Chondrocyte (in vitro differentiated cells): ENCODE data around the gene KRT83. TPM values are rescaled to one million over a fixed set of nuclear protein-coding genes. Genes with fewer than 3 reads are reported as not detected.

ENCODE experiments used
- DNase-seq: peaks from one replicate; pipeline ENCODE4 v3.0.0; 2021; ENCODE audit warnings: mixed read lengths, low spot score
- H3K27ac Mint-ChIP-seq: one replicate; pipeline ENCODE4 v1.8.0; 2021; ENCODE audit warnings: mild to moderate bottlenecking, moderate library complexity, mixed read lengths; ENCODE audit not compliant: unreplicated experiment
- H3K27me3 Mint-ChIP-seq: 2 replicates; pipeline ENCODE4 v1.8.0; 2021; ENCODE audit warnings: low read depth, mixed read lengths
- H3K36me3 Mint-ChIP-seq: 2 replicates; pipeline ENCODE4 v1.8.0; 2021; ENCODE audit warnings: low read depth, mixed read lengths
- H3K4me1 Mint-ChIP-seq: 2 replicates; pipeline ENCODE4 v1.8.0; 2021; ENCODE audit warnings: low read depth, mild to moderate bottlenecking, mixed read lengths
- H3K4me3 Mint-ChIP-seq: one replicate; pipeline ENCODE4 v1.8.0; 2021; ENCODE audit warnings: mild to moderate bottlenecking, moderate library complexity, mixed read lengths; ENCODE audit not compliant: unreplicated experiment
- H3K9me3 Mint-ChIP-seq: 2 replicates; pipeline ENCODE4 v1.8.0; 2021; ENCODE audit warnings: low read depth, mixed read lengths
- CTCF ChIP-seq: fragments of 200-600 bp; sonication (generic); IDR thresholded peaks from 2 replicates; pipeline ENCODE4 v1.5.0; 2021; ENCODE audit warnings: antibody characterized with exemption, mild to moderate bottlenecking, moderate library complexity
- total RNA-seq: library from RNA; stranded (reverse); gene quantifications from 3 replicates; pipeline ENCODE4 v1.2.1, GENCODE V29; 2021

Gene KRT83
- total RNA-seq, 1 donor from 2014 or later, result not detected

- Mint-ChIP-seq H3K9me3 (no peaks in the 10 kb centered on the region), H3K27ac (no peak overlapping the region), H3K4me1 (peaks cover 9% of the 10 kb centered on the region), H3K4me3 (no peak overlapping the region), H3K27me3 (peaks cover 8% of the 10 kb centered on the region), H3K36me3 (peaks cover 2% of the 10 kb centered on the region)
- DNase-seq, result no peak
- TF ChIP-seq CTCF, result no peak
Observed at GRCh38 chr12:52268212-52268611, 53.0 kb downstream of the KRT83 start.

GRCh38 chr12:52267699-52268098, 53.5 kb downstream of the KRT83 start:
- H3K9me3 Mint-ChIP-seq, result no peaks in the 10 kb centered on the region
- H3K27me3 Mint-ChIP-seq, result peaks cover 6% of the 10 kb centered on the region
- peaks cover 9% of the 10 kb centered on the region for H3K4me1 Mint-ChIP-seq
- no peak for DNase-seq
- no peak overlapping the region for H3K27ac Mint-ChIP-seq
- no peak for TF ChIP-seq CTCF
- peaks cover 2% of the 10 kb centered on the region for H3K36me3 Mint-ChIP-seq
- H3K4me3 Mint-ChIP-seq, result no peak overlapping the region

DNA sequence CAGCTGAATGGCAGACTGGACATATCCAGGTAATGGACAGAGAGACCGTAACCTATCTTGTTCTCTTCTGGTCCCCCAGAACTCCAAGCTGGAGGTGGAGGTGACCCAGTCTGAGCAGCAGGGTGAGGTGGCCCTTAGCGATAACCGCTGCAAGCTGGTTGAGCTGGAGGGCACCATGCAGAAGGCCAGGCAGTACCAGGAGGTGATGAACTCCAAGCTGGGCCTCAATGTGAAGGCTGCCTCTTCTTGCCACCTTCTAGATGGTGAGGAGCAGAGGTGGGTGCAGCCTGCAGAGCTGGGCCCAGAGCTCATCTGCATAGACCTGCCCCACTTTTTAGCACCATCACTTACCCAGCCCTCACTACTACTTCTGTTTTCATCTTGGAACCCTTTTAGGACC, 53.9 kb downstream of the KRT83 start:
- Mint-ChIP-seq H3K4me3 (no peak overlapping the region), H3K27me3 (peaks cover 6% of the 10 kb centered on the region), H3K36me3 (peaks cover 2% of the 10 kb centered on the region), H3K27ac (no peak overlapping the region), H3K9me3 (no peaks in the 10 kb centered on the region), H3K4me1 (peaks cover 9% of the 10 kb centered on the region)
- no peak for DNase-seq
- TF ChIP-seq CTCF, result no peak

GRCh38 chr12:52266514-52266913, 54.7 kb downstream of the KRT83 start:
- Mint-ChIP-seq H3K4me1 (peaks cover 12% of the 10 kb centered on the region), H3K27ac (no peak overlapping the region), H3K36me3 (peaks cover 2% of the 10 kb centered on the region), H3K9me3 (no peaks in the 10 kb centered on the region), H3K27me3 (peaks cover 6% of the 10 kb centered on the region), H3K4me3 (no peak overlapping the region)
- DNase-seq, result no peak
- no peak for TF ChIP-seq CTCF

DNA sequence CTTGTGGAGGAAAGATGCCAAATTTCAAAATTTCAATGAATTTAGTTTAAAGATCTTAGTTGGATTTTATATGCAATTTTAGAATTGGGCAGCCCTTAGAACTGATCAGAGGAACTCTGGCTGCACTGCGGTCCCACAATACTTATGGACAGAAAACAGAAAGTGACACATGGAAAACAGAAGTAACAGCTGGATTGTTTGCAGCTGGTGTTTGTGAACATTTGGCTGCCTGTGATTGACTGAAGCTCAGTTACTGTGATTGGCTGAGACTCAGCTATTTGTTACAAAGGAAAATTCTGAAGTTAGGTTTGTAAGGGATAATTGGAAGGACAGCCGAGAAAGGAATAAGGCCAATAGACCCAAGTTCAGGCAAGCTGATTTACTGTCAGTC, 56.8 kb downstream of the KRT83 start:
- no peak for DNase-seq
- no peak for TF ChIP-seq CTCF
- H3K27me3 Mint-ChIP-seq, result peaks cover 2% of the 10 kb centered on the region
- peaks cover 2% of the 10 kb centered on the region for H3K36me3 Mint-ChIP-seq
- H3K9me3 Mint-ChIP-seq, result no peaks in the 10 kb centered on the region
- H3K4me1 Mint-ChIP-seq, result peaks cover 33% of the 10 kb centered on the region
- H3K27ac Mint-ChIP-seq, result no peak overlapping the region
- H3K4me3 Mint-ChIP-seq, result no peak overlapping the region

Other genes starting within 250 kb of the KRT83 start
- gene SMIM41, start 241.7 kb downstream of the KRT83 start, total RNA-seq, result not detected in 3 replicates
- 10.7 to 17.0 TPM (median 12.1 TPM) in 3 replicates for gene KRT80, start 129.4 kb downstream of the KRT83 start, total RNA-seq
- 187 to 277 TPM (median 266 TPM) in 3 replicates for gene KRT7, start 88.2 kb downstream of the KRT83 start, total RNA-seq
- 0.44 to 0.92 TPM (median 0.67 TPM) in 3 replicates for gene KRT86, start 46.8 kb downstream of the KRT83 start, total RNA-seq
- gene KRT81, start 29.9 kb downstream of the KRT83 start, total RNA-seq, result 1.1 to 2.2 TPM (median 1.3 TPM) in 3 replicates
- not detected in 3 replicates for gene KRT85, start 46.1 kb upstream of the KRT83 start, total RNA-seq
- gene KRT84, start 64.3 kb upstream of the KRT83 start, total RNA-seq, result not detected in 3 replicates
- gene KRT82, start 84.9 kb upstream of the KRT83 start, total RNA-seq, result not detected in 3 replicates
- gene KRT75, start 113.0 kb upstream of the KRT83 start, total RNA-seq, result not detected in 3 replicates
- not detected in 3 replicates for gene KRT6B, start 130.7 kb upstream of the KRT83 start, total RNA-seq
- gene KRT6C, start 152.4 kb upstream of the KRT83 start, total RNA-seq, result not detected in 3 replicates
- gene KRT6A, start 171.9 kb upstream of the KRT83 start, total RNA-seq, result not detected in 3 replicates
- not detected in 3 replicates for gene KRT5, start 199.0 kb upstream of the KRT83 start, total RNA-seq
- gene KRT71, start 231.7 kb upstream of the KRT83 start, total RNA-seq, result not detected in 3 replicates